T-helper 2 cell treated with Interferon-gamma antibody and Interleukin-4, amounts not matched to agents 5 μg/mL and 100 μg/mL, for 36 hours (primary cell): ENCODE data around the gene FGD5.
A peak's percentile ranks its signal among the peaks of the same experiment; 100 is the strongest.
"Not testable (repeated sequence)": the region's sequence is repeated elsewhere in the genome, so short reads cannot be mapped to it uniquely, and the experiment has no call there.

Experiments
- DNase-seq: peaks from one replicate; pipeline ENCODE4 v3.0.0; 2021; ENCODE audit warnings: low spot score
- H3K27ac Mint-ChIP-seq: one replicate; pipeline ENCODE4 v1.8.0; 2021; ENCODE audit warnings: mild to moderate bottlenecking, mixed read lengths
- H3K27me3 Mint-ChIP-seq: one replicate; pipeline ENCODE4 v1.8.0; 2021; ENCODE audit warnings: low read depth, mixed read lengths
- H3K36me3 Mint-ChIP-seq: one replicate; pipeline ENCODE4 v1.8.0; 2021; ENCODE audit warnings: low read depth, mixed read lengths
- H3K4me1 Mint-ChIP-seq: one replicate; pipeline ENCODE4 v1.8.0; 2021; ENCODE audit warnings: low read depth, mixed read lengths
- H3K4me3 Mint-ChIP-seq: one replicate; pipeline ENCODE4 v1.8.0; 2022; ENCODE audit warnings: mild to moderate bottlenecking, moderate library complexity, mixed read lengths
- H3K9me3 Mint-ChIP-seq: one replicate; pipeline ENCODE4 v1.8.0; 2021; ENCODE audit warnings: mixed read lengths

FGD5 gene

DNA sequence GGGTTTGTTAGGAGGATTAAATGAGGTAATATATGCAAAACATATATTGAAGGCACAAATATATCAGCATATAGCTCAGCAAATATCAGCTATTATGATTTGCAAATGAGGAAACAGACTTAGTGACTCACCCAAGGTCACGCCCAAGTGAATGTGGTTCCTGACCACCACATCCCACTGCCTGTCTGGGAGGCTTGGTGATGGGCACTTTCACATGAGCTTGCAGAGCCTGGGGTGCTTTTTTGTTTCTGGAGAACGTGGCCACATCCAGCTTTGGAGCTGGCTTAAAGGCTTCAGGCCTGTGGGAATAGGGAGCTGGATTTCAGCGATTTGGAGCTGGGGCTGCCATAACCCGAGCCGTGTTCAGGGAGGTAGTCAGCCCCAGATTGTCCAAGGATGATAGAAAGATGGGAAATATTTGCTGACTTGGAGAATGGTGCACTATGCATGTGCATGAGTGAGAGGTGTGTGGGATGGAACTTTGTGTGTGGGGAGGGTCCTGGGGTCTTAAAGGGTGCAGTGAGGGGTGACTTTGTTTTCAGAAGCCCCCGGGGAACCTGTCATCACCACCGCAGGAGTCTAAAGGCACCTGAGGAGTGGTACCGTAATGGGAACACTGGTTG lies 12.0 kb upstream of the FGD5 start:
- H3K9me3 Mint-ChIP-seq = no peaks in the 10 kb centered on the region
- H3K4me1 Mint-ChIP-seq = peaks cover 20% of the 10 kb centered on the region
- no peak overlapping the region for H3K4me3 Mint-ChIP-seq
- peaks cover 47% of the 10 kb centered on the region for H3K27me3 Mint-ChIP-seq
- DNase-seq = peak; percentile 4
- no peaks in the 10 kb centered on the region for H3K36me3 Mint-ChIP-seq
- H3K27ac Mint-ChIP-seq = no peak overlapping the region

GRCh38 chr3:14808025-14808424 lies 10.7 kb upstream of the FGD5 start:
- Mint-ChIP-seq H3K27ac (no peak overlapping the region), H3K4me1 (peaks cover 20% of the 10 kb centered on the region), H3K4me3 (no peak overlapping the region), H3K27me3 (peaks cover 55% of the 10 kb centered on the region), H3K36me3 (no peaks in the 10 kb centered on the region), H3K9me3 (no peaks in the 10 kb centered on the region)
- DNase-seq = no peak

DNA sequence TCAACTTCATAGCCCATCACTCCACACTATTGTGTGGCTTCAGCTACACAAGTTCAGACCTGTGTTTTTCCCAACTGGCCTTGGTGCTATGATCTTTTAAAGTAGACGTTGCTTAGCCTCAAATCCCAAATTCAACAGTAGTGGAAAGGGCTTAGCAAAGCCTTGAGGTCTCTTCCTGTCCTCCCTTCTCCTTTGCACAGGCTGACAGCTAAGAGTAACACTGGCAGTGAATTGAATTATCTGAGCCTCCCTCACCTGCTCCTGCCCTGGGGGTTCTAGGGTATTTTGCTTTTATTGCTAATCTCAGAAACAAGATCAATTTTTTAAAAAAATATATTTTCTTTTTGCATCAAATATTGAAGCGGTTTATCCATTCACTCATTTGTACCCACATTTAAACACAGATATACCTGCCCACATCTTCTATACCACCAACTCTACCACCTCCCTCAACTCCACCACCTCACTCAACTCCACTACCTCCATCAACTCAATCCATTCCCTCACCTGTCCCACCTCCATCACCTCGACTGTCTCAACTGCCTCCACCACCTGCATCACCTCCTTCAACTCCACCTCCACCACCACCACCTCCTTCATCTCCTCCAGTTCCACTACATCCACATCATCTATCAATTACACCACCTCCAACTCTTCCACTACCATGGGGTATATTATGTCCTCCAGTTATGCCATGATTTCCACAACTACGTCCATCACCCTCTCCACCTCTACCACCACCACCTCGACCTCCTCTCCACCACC lies 10.1 kb upstream of the FGD5 start:
- Mint-ChIP-seq H3K27me3 (peaks cover 58% of the 10 kb centered on the region), H3K4me3 (no peak overlapping the region), H3K4me1 (peaks cover 16% of the 10 kb centered on the region), H3K36me3 (no peaks in the 10 kb centered on the region), H3K27ac (no peak overlapping the region), H3K9me3 (no peaks in the 10 kb centered on the region)
- no peak for DNase-seq

GRCh38 chr3:14809611-14810010 lies 9.2 kb upstream of the FGD5 start:
- H3K27ac Mint-ChIP-seq, H3K9me3 Mint-ChIP-seq, H3K4me3 Mint-ChIP-seq, DNase-seq, H3K36me3 Mint-ChIP-seq: not testable (repeated sequence)
- H3K4me1 Mint-ChIP-seq = peaks cover 11% of the 10 kb centered on the region
- H3K27me3 Mint-ChIP-seq = peaks cover 65% of the 10 kb centered on the region

DNA sequence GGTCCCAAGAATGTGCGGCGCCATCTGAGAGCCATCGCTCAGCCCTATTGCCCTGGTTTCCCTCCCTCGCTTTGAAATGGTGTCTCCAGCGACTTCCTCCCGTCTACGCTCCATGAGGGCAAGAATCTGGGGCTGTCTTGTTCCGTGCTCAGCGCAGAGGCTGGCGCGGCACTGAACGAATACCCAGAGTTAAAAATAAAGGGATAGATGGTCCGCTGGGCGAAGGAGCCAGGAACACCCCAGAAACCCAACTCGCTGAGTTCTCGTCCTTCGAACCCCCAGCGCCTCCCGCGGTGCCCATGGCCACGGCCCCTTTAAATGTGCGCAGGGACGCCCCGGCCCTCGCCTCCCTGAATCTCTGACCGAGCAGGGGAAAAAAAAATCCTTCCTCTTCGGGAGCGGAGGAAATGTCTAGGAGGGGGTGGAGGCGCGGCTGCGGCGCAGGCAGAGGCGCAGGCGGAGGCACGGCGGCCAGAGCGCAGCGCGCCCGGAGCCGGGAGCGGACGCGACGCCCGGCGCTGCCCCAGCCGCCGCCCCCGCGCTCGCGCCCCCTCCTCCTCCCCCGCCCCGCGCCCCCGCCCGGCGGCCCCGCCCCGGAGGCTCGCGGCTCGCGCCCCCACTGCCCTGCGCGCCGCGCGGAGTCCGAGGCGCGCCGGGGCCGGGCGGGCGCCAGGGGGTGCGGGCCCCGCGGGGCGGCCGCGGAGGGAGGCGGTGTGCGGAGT lies 8.5 kb upstream of the FGD5 start:
- H3K4me3 Mint-ChIP-seq = no peak overlapping the region
- peaks cover 5% of the 10 kb centered on the region for H3K4me1 Mint-ChIP-seq
- H3K27me3 Mint-ChIP-seq = peaks cover 68% of the 10 kb centered on the region
- H3K27ac Mint-ChIP-seq = no peak overlapping the region
- H3K9me3 Mint-ChIP-seq = no peaks in the 10 kb centered on the region
- no peaks in the 10 kb centered on the region for H3K36me3 Mint-ChIP-seq
- no peak for DNase-seq

- Mint-ChIP-seq H3K27me3 (peaks cover 68% of the 10 kb centered on the region), H3K4me3 (no peak overlapping the region), H3K27ac (no peak overlapping the region), H3K36me3 (no peaks in the 10 kb centered on the region), H3K9me3 (no peaks in the 10 kb centered on the region), H3K4me1 (peaks cover 4% of the 10 kb centered on the region)
- no peak for DNase-seq
These were observed 7.7 kb upstream of the FGD5 start for GRCh38 chr3:14810801-14811661.

DNA sequence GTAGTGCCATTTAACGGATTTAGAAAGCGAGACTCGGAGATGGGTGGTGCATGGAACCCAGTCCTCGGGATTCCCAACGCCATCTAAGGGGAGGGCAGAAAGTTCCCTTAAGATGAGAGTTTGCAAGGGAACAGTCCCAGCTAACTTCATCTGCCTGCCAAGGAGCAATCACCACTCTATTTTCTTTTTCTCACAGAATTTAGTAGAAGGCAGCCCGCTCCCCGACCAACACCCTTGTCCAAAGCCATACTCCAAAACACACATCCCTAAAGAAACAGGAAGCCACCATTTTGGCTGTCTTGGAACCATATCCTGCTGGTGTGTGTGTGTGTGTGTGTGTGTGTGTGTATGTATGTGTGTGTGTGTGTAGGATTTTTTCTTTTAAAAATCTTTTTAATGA lies 7.1 kb upstream of the FGD5 start:
- H3K4me1 Mint-ChIP-seq = peaks cover 3% of the 10 kb centered on the region

GRCh38 chr3:14812196-14812790 lies 6.5 kb upstream of the FGD5 start:
- Mint-ChIP-seq H3K27ac (no peak overlapping the region), H3K4me3 (no peak overlapping the region), H3K9me3 (no peaks in the 10 kb centered on the region), H3K36me3 (no peaks in the 10 kb centered on the region), H3K27me3 (peaks cover 65% of the 10 kb centered on the region), H3K4me1 (no peaks in the 10 kb centered on the region)
- DNase-seq = no peak

More for the DNA sequence above, 7.1 kb upstream of the FGD5 start:
- Mint-ChIP-seq H3K4me3 (no peak overlapping the region), H3K27ac (no peak overlapping the region), H3K27me3 (peaks cover 68% of the 10 kb centered on the region), H3K9me3 (no peaks in the 10 kb centered on the region), H3K36me3 (no peaks in the 10 kb centered on the region)
- no peak for DNase-seq

- Mint-ChIP-seq H3K4me1 (no peaks in the 10 kb centered on the region), H3K9me3 (no peaks in the 10 kb centered on the region), H3K27ac (no peak overlapping the region), H3K36me3 (no peaks in the 10 kb centered on the region), H3K27me3 (peaks cover 52% of the 10 kb centered on the region), H3K4me3 (no peak overlapping the region)
- no peak for DNase-seq
These were observed 4.3 kb upstream of the FGD5 start for GRCh38 chr3:14814411-14814871.

DNA sequence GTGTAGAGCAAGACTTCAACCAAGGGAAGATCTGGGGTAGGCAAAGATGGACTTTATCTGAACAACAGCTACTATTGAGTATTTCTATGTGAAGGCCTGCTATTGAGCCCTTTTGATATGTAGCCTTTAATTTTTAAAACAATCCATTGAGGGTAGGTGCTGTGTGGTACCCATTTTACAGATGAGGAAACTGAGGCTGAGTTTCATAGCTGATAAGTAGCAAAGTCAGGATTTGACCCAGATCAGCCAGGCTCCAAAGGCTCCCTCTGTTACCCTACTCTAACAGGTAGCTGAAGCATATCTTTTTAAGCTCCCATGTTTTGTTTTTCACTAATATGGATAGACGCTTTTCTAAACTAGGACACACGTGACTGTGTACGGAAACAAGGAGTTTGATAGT lies 2.4 kb upstream of the FGD5 start:
- H3K27me3 Mint-ChIP-seq = peaks cover 39% of the 10 kb centered on the region
- H3K27ac Mint-ChIP-seq = no peak overlapping the region
- no peak for DNase-seq
- H3K4me1 Mint-ChIP-seq = no peaks in the 10 kb centered on the region
- H3K9me3 Mint-ChIP-seq = no peaks in the 10 kb centered on the region
- no peaks in the 10 kb centered on the region for H3K36me3 Mint-ChIP-seq
- no peak overlapping the region for H3K4me3 Mint-ChIP-seq

DNA sequence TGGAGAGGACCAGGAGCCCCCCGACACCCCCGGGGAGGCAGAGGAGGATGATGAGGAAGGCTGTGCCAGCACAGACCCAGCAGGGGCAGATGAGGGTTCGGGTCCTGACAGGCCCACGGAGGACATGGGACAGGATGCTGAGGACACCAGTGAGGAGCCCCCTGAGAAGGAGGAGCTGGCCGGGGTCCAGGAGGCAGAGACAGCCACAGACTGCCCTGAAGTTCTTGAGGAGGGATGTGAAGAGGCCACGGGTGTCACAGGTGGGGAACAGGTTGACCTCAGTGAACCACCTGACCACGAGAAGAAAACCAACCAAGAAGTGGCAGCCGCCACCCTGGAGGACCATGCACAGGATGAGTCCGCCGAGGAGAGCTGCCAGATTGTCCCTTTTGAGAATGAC lies 909 bp downstream of the FGD5 start:
- no peak overlapping the region for H3K27ac Mint-ChIP-seq
- no peaks in the 10 kb centered on the region for H3K9me3 Mint-ChIP-seq
- no peaks in the 10 kb centered on the region for H3K36me3 Mint-ChIP-seq
- no peak overlapping the region for H3K4me3 Mint-ChIP-seq
- DNase-seq = no peak
- no peaks in the 10 kb centered on the region for H3K4me1 Mint-ChIP-seq
- peaks cover 10% of the 10 kb centered on the region for H3K27me3 Mint-ChIP-seq

DNA sequence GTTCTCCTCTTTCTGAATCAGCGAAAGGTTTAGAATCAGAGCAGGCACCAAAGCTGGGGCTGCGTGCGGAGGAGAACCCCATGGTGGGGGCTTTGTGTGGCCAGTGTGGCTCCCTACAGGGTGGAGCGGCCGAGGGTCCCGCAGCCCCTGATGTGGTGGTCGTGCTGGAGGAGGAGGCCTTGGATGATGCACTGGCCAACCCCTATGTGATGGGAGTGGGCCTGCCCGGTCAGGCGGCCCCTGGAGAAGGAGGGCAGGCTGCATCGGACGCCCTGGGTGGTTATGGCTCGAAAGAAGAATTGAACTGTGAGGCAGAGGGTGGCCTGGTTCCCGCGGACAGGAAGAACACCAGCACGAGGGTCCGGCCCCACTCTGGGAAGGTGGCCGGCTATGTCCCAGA lies 1.4 kb downstream of the FGD5 start:
- H3K4me1 Mint-ChIP-seq = no peaks in the 10 kb centered on the region
- H3K27ac Mint-ChIP-seq = no peak overlapping the region
- no peaks in the 10 kb centered on the region for H3K36me3 Mint-ChIP-seq
- peaks cover 5% of the 10 kb centered on the region for H3K27me3 Mint-ChIP-seq
- H3K9me3 Mint-ChIP-seq = no peaks in the 10 kb centered on the region
- H3K4me3 Mint-ChIP-seq = no peak overlapping the region
- DNase-seq = no peak

- peaks cover 4% of the 10 kb centered on the region for H3K27me3 Mint-ChIP-seq
- no peaks in the 10 kb centered on the region for H3K4me1 Mint-ChIP-seq
- H3K27ac Mint-ChIP-seq = no peak overlapping the region
- H3K36me3 Mint-ChIP-seq = no peaks in the 10 kb centered on the region
- H3K4me3 Mint-ChIP-seq = no peak overlapping the region
- H3K9me3 Mint-ChIP-seq = no peaks in the 10 kb centered on the region
- no peak for DNase-seq
These were observed 2.4 kb downstream of the FGD5 start for GRCh38 chr3:14821151-14821550.
